Measurements from ENCODE around the gene TSPAN3.
A peak's percentile ranks its signal among the peaks of the same experiment; 100 is the strongest.

TSPAN3 gene

DNA sequence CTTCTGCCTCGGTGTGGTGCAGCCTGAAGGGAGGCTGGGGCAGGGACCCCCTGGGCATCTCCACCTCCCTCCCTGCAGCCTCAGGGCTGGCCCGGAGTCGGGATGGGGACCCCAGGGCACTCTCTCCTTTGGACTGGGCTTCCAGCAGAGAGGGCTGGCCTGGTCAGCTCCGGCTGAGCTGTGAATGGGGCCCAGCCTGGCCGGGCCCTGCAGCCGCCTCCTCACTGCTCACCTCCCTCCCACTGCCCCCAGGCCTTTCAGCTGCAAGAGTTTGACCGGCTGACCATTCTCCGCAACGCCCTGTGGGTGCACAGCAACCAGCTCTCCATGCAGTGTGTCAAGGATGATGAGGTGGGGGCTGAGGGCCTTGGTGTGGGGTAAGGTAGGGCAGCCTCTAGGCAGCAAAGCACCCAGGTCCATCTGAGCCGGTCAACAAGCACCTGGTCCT, 40.0 kb downstream of the TSPAN3 start:
- intact Hi-C loops (cut with micrococcal nuclease), result no loop called here
- Mint-ChIP-seq H3K4me1 (ENCODE audit: low read depth) (peaks cover 33% of the 10 kb centered on the region), H3K36me3 (ENCODE audit: low read depth) (peaks cover 100% of the 10 kb centered on the region), H3K4me3 (no peak overlapping the region), H3K27ac (peak overlapping the region; percentile 55), H3K9me3 (no peaks in the 10 kb centered on the region), H3K27me3 (no peaks in the 10 kb centered on the region)

- intact Hi-C loops (cut with micrococcal nuclease), result no loop called here
- Mint-ChIP-seq H3K27me3 (no peaks in the 10 kb centered on the region), H3K9me3 (no peaks in the 10 kb centered on the region), H3K27ac (peak overlapping the region; percentile 55), H3K4me1 (ENCODE audit: low read depth) (peaks cover 33% of the 10 kb centered on the region), H3K4me3 (no peak overlapping the region), H3K36me3 (ENCODE audit: low read depth) (peaks cover 100% of the 10 kb centered on the region)
These were observed 40.6 kb downstream of the TSPAN3 start for GRCh38 chr15:77030048-77030927.

- Mint-ChIP-seq H3K36me3 (ENCODE audit: low read depth) (peaks cover 100% of the 10 kb centered on the region), H3K9me3 (no peaks in the 10 kb centered on the region), H3K4me1 (ENCODE audit: low read depth) (peaks cover 33% of the 10 kb centered on the region), H3K4me3 (no peak overlapping the region), H3K27me3 (no peaks in the 10 kb centered on the region), H3K27ac (peak overlapping the region; percentile 45)
- intact Hi-C loops (cut with micrococcal nuclease), result no loop called here
These were observed 41.5 kb downstream of the TSPAN3 start for GRCh38 chr15:77029166-77030047.

DNA sequence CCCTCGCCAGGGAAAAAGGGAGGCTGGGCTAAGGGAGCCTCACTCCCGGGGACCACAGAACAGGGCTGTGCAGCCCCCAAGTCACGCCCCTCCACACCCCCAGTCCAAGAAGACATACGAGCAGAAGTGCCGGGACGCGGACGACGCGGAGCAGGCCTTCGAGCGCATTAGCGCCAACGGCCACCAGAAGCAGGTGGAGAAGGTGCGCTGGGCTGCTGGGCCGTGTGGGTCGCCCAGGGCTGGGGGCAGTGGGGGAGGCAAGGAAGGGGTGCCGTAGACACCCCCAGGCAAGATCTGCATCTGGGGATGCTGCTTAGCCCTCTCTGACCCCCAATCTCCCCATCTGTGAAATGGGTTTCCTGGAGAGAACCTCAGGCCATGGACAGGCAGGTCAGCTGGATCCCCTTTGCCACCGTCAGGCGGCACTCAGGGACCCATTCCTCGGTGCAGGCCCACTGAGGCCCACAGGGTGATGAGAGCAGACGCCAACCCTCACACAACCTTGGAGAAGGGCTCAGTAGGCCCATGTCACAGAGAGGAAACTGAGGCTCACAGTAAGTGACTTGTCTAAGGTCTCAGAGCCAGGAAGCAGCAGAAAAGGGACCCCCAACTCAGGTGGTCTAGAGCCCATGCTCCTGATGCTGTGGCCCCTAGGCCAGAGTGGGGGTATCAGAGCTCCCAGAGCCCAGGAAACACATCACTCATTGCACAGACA, 42.3 kb downstream of the TSPAN3 start:
- Mint-ChIP-seq H3K36me3 (ENCODE audit: low read depth) (peaks cover 100% of the 10 kb centered on the region), H3K9me3 (no peaks in the 10 kb centered on the region), H3K27ac (peak overlapping the region; percentile 45), H3K4me1 (ENCODE audit: low read depth) (peaks cover 38% of the 10 kb centered on the region), H3K4me3 (no peak overlapping the region), H3K27me3 (no peaks in the 10 kb centered on the region)
- intact Hi-C loops (cut with micrococcal nuclease), result no loop called here

GRCh38 chr15:77027697-77028450, 43.0 kb downstream of the TSPAN3 start:
- intact Hi-C loops (cut with micrococcal nuclease), result no loop called here
- H3K27me3 Mint-ChIP-seq, result no peaks in the 10 kb centered on the region
- H3K36me3 Mint-ChIP-seq (ENCODE audit: low read depth), result peaks cover 100% of the 10 kb centered on the region
- peak overlapping the region; percentile 49 for H3K27ac Mint-ChIP-seq
- no peaks in the 10 kb centered on the region for H3K9me3 Mint-ChIP-seq
- H3K4me3 Mint-ChIP-seq, result no peak overlapping the region
- H3K4me1 Mint-ChIP-seq (ENCODE audit: low read depth), result peaks cover 44% of the 10 kb centered on the region

- intact Hi-C loops (cut with micrococcal nuclease), result no loop called here
- peaks cover 100% of the 10 kb centered on the region for H3K36me3 Mint-ChIP-seq (ENCODE audit: low read depth)
- peak overlapping the region; percentile 49 for H3K27ac Mint-ChIP-seq
- peaks cover 47% of the 10 kb centered on the region for H3K4me1 Mint-ChIP-seq (ENCODE audit: low read depth)
- H3K9me3 Mint-ChIP-seq, result no peaks in the 10 kb centered on the region
- no peaks in the 10 kb centered on the region for H3K27me3 Mint-ChIP-seq
- no peak overlapping the region for H3K4me3 Mint-ChIP-seq
These were observed 43.7 kb downstream of the TSPAN3 start for GRCh38 chr15:77027111-77027696.

DNA sequence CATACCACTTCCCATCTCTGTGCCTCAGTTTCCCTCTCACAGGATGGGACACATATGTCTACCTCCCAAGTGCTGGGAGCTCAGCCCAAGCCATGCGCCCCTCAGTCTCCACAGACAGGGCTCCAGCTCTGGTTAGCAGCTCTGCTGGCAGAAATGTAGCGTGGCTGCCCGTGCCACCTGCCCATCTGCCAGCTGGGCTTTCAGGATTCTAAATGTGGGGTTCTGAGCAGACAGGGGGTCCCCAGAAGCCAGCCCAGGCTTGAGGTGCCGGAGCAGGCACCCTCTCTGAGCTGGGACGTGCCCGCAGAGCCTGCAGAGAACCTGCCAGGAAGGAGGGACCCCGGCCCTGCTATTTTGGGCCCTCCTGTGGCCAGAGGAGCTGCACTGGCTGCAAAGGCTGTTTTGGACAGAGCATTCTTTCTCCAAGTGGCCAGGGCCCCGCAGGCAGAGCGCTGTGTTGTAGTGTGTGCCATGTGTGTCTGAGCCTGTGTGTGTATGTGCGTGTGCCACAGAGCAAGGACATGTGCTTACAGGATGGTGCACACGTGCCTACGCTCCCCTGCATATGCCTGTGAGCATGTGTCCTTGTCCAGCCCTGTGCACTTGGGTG, 44.3 kb downstream of the TSPAN3 start:
- peaks cover 49% of the 10 kb centered on the region for H3K4me1 Mint-ChIP-seq (ENCODE audit: low read depth)
- intact Hi-C loops (cut with micrococcal nuclease), result no loop called here
- peaks cover 100% of the 10 kb centered on the region for H3K36me3 Mint-ChIP-seq (ENCODE audit: low read depth)
- no peaks in the 10 kb centered on the region for H3K27me3 Mint-ChIP-seq
- no peak overlapping the region for H3K4me3 Mint-ChIP-seq
- H3K9me3 Mint-ChIP-seq, result no peaks in the 10 kb centered on the region
- H3K27ac Mint-ChIP-seq, result peak overlapping the region; percentile 49

GRCh38 chr15:77025941-77026411, 44.9 kb downstream of the TSPAN3 start:
- Mint-ChIP-seq H3K27ac (no peak overlapping the region), H3K27me3 (no peaks in the 10 kb centered on the region), H3K36me3 (ENCODE audit: low read depth) (peaks cover 100% of the 10 kb centered on the region), H3K4me3 (no peak overlapping the region), H3K4me1 (ENCODE audit: low read depth) (peaks cover 49% of the 10 kb centered on the region), H3K9me3 (no peaks in the 10 kb centered on the region)
- intact Hi-C loops (cut with micrococcal nuclease), result loop anchor here (2.0 kb wide), 1 partner anchor 53 kb away; no protein-coding TSS in a partner anchor

- Mint-ChIP-seq H3K9me3 (no peaks in the 10 kb centered on the region), H3K4me1 (ENCODE audit: low read depth) (peaks cover 55% of the 10 kb centered on the region), H3K27me3 (no peaks in the 10 kb centered on the region), H3K4me3 (no peak overlapping the region), H3K27ac (peak overlapping the region; percentile 4), H3K36me3 (ENCODE audit: low read depth) (peaks cover 100% of the 10 kb centered on the region)
- intact Hi-C loops (cut with micrococcal nuclease), result loop anchor here (2.0 kb wide), 1 partner anchor 52 kb away; no protein-coding TSS in a partner anchor
These were observed 45.6 kb downstream of the TSPAN3 start for GRCh38 chr15:77025083-77025901.

DNA sequence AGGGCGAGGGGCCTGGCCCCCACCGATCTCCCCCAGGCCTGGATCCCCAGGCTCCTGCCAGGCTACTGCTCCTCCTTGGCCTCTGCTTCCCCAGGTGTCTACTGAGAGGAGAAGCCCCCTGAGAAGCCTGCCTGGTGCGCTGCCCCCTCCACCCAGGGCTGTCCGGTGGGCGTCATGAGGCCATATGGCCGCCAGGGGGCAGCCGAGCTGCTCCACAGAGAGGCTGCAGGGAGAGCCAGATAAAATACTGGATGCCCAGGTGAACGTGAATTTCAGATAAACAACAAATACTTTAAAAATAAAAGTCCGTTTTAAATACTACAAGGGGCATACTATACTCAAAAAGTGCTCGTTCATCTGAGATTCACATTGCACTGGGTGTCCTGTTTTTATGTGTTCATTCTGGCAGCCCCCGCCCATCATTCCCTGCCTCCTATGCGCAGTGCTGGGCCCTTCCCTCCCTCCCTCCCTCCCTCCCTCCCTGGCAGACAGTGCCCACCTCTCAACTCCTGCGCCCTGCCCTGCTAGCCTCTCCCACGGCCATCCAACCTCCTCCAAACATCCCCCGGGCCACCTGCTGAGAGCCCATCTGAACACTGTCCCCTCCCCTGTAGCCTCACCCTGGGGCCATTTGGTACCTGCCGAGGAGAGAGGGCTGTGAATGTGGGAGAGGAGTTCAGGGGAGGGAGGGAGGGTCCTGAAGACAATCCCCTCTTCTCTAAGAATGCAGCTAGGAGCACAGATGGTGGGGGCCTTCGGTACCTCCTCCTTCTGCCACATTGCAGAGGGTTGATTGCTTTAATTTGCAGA, 46.4 kb downstream of the TSPAN3 start:
- Mint-ChIP-seq H3K27ac (peak overlapping the region; percentile 4), H3K9me3 (no peaks in the 10 kb centered on the region), H3K27me3 (no peaks in the 10 kb centered on the region), H3K4me1 (ENCODE audit: low read depth) (peaks cover 59% of the 10 kb centered on the region), H3K4me3 (no peak overlapping the region), H3K36me3 (ENCODE audit: low read depth) (peaks cover 100% of the 10 kb centered on the region)
- intact Hi-C loops (cut with micrococcal nuclease), result loop anchor here (2.0 kb wide), 1 partner anchor 52 kb away; no protein-coding TSS in a partner anchor

DNA sequence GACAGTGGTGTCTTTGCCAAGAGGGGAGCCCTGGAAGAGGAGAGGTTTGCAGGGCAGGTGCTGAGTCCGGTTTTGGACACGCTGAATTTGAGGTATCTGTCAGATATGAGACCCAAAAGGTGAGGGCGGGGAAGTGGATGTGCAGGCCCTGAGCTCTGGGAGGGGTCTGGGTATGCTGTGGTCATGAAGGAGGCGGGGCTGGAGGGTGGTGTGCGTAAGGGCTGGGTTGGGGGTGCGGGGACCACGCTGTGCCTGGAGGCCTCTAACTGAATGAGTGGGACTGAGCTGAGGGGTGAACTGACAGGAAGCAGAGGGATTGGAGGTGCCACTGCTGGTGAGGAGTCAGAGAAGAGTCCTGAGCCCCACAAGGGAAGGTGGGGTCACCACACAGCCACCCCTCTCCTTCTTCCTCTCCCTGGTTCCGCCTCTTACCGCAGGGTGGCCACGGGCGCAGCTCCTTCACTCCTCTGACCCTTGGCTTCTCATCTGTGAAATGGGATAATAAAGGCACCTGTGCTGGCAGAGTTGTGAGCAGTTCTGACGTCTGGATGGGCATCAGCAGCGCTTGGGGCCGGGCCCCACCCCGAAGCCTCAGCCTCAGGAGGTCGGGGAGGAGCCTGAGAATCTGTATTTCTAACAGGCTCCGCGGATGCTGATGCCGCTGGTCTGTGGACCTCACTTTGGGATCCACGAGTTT, 47.2 kb downstream of the TSPAN3 start:
- H3K4me1 Mint-ChIP-seq (ENCODE audit: low read depth), result peaks cover 59% of the 10 kb centered on the region

More for the DNA sequence above, 47.2 kb downstream of the TSPAN3 start:
- no peaks in the 10 kb centered on the region for H3K9me3 Mint-ChIP-seq
- no peak overlapping the region for H3K4me3 Mint-ChIP-seq
- H3K27ac Mint-ChIP-seq, result peak overlapping the region; percentile 4
- intact Hi-C loops (cut with micrococcal nuclease), result loop anchor here (2.0 kb wide), 1 partner anchor 51 kb away; no protein-coding TSS in a partner anchor
- peaks cover 100% of the 10 kb centered on the region for H3K36me3 Mint-ChIP-seq (ENCODE audit: low read depth)
- H3K27me3 Mint-ChIP-seq, result no peaks in the 10 kb centered on the region

All from dendritic cell treated with granulocyte-macrophage colony-stimulating factor and Interleukin-4, amounts not matched to agents 40 ng/mL and 50 ng/mL, for 4 days (primary cell).